ENCODE data around the gene PBX1.

PBX1 gene

DNA sequence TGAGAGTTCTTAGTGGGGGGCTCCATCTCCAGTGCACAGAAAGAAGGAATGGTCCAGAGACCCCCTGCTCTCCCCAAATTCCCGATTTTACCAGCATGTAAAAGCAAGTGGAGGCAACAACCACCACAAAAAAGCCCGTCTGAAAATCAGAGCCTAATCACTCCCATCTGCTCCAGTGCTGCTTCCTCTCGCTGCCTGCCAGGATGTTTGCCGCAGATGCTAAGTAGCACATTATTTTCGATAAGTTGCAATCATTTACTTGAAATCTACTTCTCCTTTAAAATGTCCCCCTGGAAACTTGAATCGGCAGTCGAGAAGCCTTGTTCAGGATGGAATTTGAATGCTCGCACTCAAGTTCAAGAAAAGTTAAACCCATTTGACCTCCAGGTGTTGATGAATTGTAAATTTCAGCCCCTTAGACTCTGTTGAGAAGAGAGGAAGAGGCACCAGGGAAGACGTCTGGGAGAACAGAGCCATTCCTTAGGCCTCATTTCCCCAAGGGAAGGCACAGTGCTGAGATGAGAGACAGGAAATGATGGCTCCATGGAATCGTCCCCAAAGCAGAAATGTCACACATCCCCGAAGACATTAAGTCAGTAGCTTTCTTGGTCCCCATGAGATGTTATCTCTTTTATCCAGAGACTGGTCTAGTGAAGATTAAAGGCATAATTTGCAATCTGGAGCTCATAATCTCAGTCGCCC is 221.3 kb downstream of the PBX1 start:
- no peak for DNase-seq (ENCODE audit: low read depth)
- no peak overlapping the region for H3K4me3 ChIP-seq (ENCODE audit: low read depth, low read length)

DNA sequence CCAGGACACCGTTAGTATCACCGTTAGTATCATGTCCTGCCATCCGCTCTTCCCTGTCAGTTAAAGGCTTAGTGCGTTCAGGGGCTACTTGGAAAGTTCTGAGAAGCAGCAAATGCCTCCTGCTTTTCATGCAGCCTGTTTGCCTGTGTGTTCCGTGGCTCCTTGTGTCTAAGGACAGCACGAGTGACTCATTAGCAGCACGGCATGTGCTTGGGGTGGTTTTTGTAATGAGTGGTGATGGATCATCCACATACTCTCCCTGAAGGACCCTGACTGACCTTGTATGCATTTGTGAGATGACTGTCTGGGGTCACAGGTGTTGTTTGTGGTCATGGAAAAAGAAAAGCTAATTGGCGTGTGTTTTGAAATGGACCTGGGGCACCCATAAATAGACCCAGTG is 221.9 kb downstream of the PBX1 start:
- DNase-seq (ENCODE audit: low read depth): peak; percentile 78
- no peak overlapping the region for H3K4me3 ChIP-seq (ENCODE audit: low read depth, low read length)

- no peak for DNase-seq (ENCODE audit: low read depth)
- H3K4me3 ChIP-seq (ENCODE audit: low read depth, low read length): no peak overlapping the region
Measured at GRCh38 chr1:164781972-164782371, 223.0 kb downstream of the PBX1 start.

DNA sequence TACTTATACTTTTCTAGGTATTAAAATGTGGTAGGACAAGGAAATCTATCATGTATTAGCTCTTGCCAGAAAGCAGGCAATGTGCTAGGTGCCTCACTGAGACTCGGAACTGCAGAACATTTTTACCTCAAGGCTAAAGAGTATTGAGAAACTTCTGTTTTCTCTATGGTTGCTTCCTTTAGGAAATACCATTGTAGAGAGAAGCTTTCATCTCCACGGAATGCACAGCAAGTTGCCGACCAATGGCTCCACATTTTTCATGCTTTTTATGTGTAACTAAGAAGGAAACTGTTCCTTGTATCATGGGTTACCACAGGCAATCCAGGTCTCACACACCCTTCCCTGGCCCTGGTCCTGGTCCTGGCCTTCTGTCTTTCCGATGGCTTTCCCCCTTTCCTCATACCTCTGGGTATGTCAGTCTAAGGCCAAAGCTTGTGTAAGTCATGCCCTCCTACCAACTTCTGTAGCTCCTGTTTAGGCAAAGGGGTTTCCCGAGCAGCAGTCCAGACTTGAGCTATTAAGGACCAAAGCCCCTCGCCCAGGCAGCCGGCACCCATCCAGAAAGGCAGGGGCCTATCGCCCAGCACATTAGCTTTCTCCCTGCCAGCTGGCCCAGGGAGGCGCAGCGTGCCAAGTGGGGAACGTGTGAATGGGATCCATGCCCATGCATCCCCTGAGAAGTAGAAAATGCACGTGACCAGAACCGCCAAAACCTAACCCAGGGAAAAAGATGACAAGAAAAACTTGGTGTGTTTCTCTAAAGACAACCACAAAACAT is 225.0 kb downstream of the PBX1 start:
- DNase-seq (ENCODE audit: low read depth): no peak
- no peak overlapping the region for H3K4me3 ChIP-seq (ENCODE audit: low read depth, low read length)

DNA sequence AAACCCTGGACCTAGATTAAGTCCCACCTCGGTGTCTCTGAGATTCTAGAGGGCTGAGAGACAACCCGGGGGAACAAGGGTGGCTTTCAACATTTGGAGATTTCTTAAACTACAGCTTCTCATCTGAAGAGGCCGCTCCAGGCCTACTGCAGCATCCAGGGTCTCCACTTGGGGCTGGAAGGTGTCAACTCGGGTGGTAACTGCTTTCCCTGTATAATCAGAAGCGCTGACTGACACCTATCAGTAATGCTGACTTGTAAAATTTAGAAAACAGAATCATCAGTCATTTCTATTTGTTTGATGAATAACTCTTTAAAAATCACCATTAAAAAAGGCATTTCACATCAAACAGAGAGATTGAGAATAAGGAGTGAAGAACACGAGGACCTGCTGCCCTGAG is 226.0 kb downstream of the PBX1 start:
- H3K4me3 ChIP-seq (ENCODE audit: low read depth, low read length): no peak overlapping the region
- DNase-seq (ENCODE audit: low read depth): no peak

GRCh38 chr1:164785841-164786534 is 227.0 kb downstream of the PBX1 start:
- no peak for DNase-seq (ENCODE audit: low read depth)
- no peak overlapping the region for H3K4me3 ChIP-seq (ENCODE audit: low read depth, low read length)

DNA sequence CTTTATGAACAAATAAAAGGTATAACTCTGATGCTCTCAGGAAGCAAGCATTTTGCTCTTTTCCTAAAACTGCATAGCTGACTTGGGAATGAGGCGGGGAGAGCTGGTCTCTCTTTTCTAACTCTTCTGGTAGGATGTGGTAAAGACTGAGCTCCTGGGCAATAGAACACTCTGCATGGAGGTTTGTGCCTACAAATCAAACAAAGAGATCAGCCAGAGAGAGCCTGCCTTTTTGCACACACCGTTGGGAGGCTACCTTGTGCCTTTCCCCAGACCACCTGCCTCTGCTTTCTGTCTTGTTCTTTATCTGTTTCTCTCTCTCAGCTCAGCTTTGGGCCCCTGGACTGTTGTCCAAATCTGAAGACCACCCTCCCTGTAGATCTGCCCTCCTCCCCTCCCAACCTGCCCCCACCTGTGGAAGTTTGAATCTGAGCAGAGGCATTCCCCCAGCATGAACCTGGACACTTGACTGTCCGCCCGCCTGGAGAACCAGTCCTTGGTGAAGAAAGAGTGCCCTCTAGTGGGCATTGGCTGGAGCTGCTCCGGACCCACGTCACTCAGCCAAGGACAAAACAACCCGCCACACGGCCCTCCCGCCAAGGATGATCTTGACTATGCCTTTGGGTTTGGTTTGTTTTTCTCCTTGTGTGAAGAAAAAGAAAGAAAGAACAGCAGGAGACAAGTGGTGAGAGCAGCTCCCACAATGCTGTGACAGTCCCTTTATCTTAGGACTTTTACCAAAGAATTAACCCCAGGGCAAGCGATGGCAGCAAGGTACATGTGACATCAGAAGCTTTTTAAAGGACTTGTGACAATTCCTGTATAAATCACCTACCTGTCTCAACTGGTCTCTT is 228.2 kb downstream of the PBX1 start:
- DNase-seq (ENCODE audit: low read depth): no peak
- no peak overlapping the region for H3K4me3 ChIP-seq (ENCODE audit: low read depth, low read length)

DNA sequence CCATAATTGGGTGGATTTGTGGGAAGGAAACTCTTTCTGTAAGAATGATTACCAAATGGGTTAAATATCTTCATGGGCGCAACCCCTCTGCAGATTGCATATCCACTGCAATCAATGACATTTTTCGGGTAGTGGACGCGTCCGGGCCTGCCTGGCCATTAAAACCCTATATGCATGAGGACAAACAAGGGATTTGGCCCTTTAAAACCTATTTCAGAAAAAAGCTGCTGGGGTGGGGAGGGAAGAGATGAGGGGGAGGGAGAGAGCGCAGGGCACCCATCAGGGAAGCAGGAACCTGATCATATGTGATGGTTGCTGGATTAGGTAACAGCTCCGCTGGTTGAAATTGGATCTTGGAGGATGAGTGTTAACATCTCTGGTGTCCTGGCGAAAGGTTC is 228.8 kb downstream of the PBX1 start:
- H3K4me3 ChIP-seq (ENCODE audit: low read depth, low read length): no peak overlapping the region
- DNase-seq (ENCODE audit: low read depth): no peak

DNA sequence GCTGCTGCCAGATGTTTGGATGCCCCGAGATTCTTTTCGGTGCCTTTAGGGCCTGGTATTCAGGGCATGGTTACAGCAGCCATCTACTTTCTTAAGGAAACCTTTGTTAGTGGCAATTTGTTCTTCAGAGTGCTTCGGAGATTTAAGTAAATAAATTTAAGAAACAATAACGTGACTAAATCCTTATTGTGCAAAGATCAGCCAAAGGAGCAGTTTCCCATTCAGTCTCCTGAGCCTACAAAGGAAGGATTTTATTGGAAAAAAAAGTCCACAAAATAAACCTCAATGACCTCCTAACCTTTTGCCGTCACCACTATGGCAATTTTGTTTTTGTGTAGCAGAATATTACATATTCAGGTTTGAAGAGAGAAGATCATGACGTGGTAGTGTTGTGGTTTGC is 231.1 kb downstream of the PBX1 start:
- DNase-seq (ENCODE audit: low read depth): no peak
- no peak overlapping the region for H3K4me3 ChIP-seq (ENCODE audit: low read depth, low read length)

DNA sequence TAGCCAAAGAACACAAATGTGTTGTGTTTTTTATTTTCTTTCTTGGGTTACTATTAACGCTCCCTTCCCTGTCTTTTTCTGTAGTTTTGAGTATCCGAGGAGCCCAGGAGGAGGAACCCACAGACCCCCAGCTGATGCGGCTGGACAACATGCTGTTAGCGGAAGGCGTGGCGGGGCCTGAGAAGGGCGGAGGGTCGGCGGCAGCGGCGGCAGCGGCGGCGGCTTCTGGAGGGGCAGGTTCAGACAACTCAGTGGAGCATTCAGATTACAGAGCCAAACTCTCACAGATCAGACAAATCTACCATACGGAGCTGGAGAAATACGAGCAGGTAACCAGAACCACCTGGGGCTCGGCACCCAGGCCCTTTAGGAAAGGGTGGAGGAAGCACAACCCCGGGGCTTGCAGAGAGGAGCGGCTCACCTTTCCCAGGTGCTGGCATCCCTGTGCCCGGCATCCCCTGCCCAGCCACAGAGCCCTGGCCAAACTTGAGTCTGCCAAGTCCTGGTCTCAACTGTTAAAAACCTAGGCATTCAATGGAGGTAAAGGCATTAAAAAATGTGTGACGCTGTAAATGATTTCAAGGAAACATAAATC is 233.5 kb downstream of the PBX1 start:
- no peak for DNase-seq (ENCODE audit: low read depth)
- H3K4me3 ChIP-seq (ENCODE audit: low read depth, low read length): no peak overlapping the region

DNA sequence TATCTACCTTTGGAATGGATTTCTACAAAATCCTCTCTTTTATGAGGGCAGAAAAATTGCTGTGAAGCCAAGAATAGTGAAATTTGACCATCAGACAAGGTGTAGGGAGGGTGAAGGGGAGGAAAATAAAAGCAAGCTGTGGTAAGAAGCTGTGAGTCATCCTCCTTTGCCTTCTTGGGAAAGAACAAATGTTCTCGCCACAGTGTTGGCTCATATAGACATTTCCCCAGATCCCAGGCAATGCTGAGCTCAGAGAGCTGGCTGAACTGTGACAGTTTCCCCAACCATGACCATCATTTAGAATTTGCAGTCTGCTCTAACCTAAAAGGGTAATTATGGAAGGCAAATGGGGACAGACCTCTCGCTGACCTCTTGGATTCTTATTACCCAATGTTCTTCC is 235.4 kb downstream of the PBX1 start:
- no peak overlapping the region for H3K4me3 ChIP-seq (ENCODE audit: low read depth, low read length)
- DNase-seq (ENCODE audit: low read depth): peak; percentile 90

GRCh38 chr1:164796916-164797315 is 237.9 kb downstream of the PBX1 start:
- DNase-seq (ENCODE audit: low read depth): no peak
- H3K4me3 ChIP-seq (ENCODE audit: low read depth, low read length): no peak overlapping the region

- H3K4me3 ChIP-seq (ENCODE audit: low read depth, low read length): no peak overlapping the region
- no peak for DNase-seq (ENCODE audit: low read depth)
Measured at GRCh38 chr1:164801246-164801731, 242.3 kb downstream of the PBX1 start.

DNA sequence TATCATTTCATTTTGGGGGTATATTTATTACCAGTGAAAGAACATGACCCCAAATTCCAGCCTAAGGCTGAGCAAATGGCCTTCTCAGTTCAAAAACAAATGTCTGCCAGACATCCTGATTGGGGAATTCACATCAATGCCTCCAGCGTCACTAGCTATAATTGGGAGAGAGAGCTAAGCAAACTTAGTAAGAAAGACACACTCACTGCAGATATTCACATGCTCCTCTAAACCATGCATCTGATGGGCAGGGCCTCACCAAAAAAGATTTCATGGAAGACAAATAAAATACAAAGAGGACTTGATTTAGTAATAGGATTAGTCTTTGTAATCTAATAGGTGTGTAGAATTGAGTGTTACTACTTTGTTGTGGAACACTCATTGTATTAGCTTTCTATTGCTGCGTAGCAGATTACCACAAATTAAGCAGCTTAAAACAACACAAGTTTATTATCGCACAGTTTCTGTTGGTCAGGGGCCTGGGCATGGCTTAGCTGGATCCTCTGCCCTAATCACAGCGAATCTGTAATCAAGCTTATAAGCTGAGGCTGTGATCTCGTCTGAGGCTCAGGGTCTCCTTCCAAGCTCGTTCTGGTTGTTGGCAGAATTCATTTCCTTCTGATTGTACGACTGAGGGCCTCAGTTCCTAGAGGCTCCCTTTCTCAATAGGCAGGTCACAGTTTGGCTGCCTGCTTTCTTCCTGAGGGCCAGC is 243.0 kb downstream of the PBX1 start:
- DNase-seq (ENCODE audit: low read depth): no peak
- no peak overlapping the region for H3K4me3 ChIP-seq (ENCODE audit: low read depth, low read length)

- no peak overlapping the region for H3K4me3 ChIP-seq (ENCODE audit: low read depth, low read length)
Measured at GRCh38 chr1:164802529-164803282, 243.7 kb downstream of the PBX1 start.

DNA sequence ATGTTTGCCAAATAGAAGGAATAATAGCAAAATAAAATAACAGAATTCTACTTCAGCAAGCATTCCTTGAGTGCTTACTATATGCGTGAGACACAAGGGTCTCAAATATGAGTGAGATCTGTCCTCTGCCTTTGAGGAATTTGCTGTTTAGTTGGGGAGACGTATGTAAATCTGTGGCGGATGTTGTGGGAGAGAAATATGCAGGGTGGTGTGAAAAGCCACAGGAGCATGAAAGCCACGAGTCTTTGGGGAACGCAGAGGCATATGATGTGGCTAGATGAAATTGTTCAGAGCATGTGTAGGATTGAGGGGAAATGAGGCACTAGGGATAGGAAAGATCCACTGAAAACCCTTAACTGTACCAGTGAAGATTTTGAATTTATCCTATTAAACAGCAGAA is 244.4 kb downstream of the PBX1 start:
- DNase-seq (ENCODE audit: low read depth): peak; percentile 79
- no peak overlapping the region for H3K4me3 ChIP-seq (ENCODE audit: low read depth, low read length)

More at GRCh38 chr1:164802529-164803282, 243.7 kb downstream of the PBX1 start:
- DNase-seq (ENCODE audit: low read depth): no peak

GRCh38 chr1:164804366-164804765 is 245.4 kb downstream of the PBX1 start:
- H3K4me3 ChIP-seq (ENCODE audit: low read depth, low read length): no peak overlapping the region
- DNase-seq (ENCODE audit: low read depth): no peak

- no peak overlapping the region for H3K4me3 ChIP-seq (ENCODE audit: low read depth, low read length)
- DNase-seq (ENCODE audit: low read depth): no peak
Measured at GRCh38 chr1:164805399-164805798, 246.4 kb downstream of the PBX1 start.
